Measurements from ENCODE around the gene TBX4. TPM values are rescaled to one million over a fixed set of nuclear protein-coding genes. Genes with fewer than 3 reads are reported as not detected.

Gene TBX4
- total RNA-seq, 1 experiment from 2014 or later, result not detected

GRCh38 chr17:61459939-61460718, 7.9 kb downstream of the TBX4 start:
- no peaks in the 10 kb centered on the region for H3K79me2 ChIP-seq (ENCODE audit: low read length)
- ChIA-PET CTCF (interaction anchor here (0.6 kb wide), 1 partner anchor 8 kb away, joined by 3 read pairs; no protein-coding TSS in a partner anchor), POLR2A (ENCODE audit: unreplicated experiment) (no interaction called here)
- no peaks in the 10 kb centered on the region for H3K9me3 ChIP-seq (ENCODE audit: low read length)
- no peaks in the 10 kb centered on the region for H3K9me2 ChIP-seq (replicated peaks; ENCODE audit: low read length)
- H3K36me3 ChIP-seq (ENCODE audit: low read depth, low read length), result no peaks in the 10 kb centered on the region
- DNase-seq (no peak), ATAC-seq (no peak)
- no peaks in the 10 kb centered on the region for H3K27me3 ChIP-seq (ENCODE audit: low read length)
- no peaks in the 10 kb centered on the region for H4K20me1 ChIP-seq (ENCODE audit: low read length)
- no peaks in the 10 kb centered on the region for H3F3A ChIP-seq (ENCODE audit: low read length, unreplicated experiment)
- no peaks in the 10 kb centered on the region for H3K4me1 ChIP-seq (ENCODE audit: insufficient read depth, low read length)
- H3K27ac ChIP-seq (ENCODE audit: low read length), result no peak overlapping the region
- BruUV-seq (replicated peaks), result no TSS peak
- intact Hi-C loops (cut with micrococcal nuclease), result no loop called here
- no peak for TF ChIP-seq EZH2 (IDR thresholded peaks at IDR 0.05; ENCODE audit: low read length, unreplicated experiment)
- TF ChIP-seq EZH2phosphoT487 (IDR thresholded peaks at IDR 0.05; ENCODE audit: borderline replicate concordance, low read length), result no peak
- TF ChIP-seq CTCF (conservative IDR thresholded peaks at IDR 0.05; ENCODE audit: low read depth, low read length), result no peak
- H3K4me2 ChIP-seq (ENCODE audit: low read length), result no peak overlapping the region
- no peak overlapping the region for H3K4me3 ChIP-seq (ENCODE audit: low read length)
- no peak overlapping the region for H2AFZ ChIP-seq (ENCODE audit: low read length)
- no peak overlapping the region for H3K9ac ChIP-seq (ENCODE audit: low read length)

- CTCF ChIA-PET, result no interaction called here
- intact Hi-C loops (cut with micrococcal nuclease), result no loop called here
- no peaks in the 10 kb centered on the region for H3K4me1 ChIP-seq (ENCODE audit: insufficient read depth, low read length)
Measured at GRCh38 chr17:61460796-61461585, 8.8 kb downstream of the TBX4 start.

More at GRCh38 chr17:61460796-61461585, 8.8 kb downstream of the TBX4 start:
- Histone ChIP-seq H3K9me3 (ENCODE audit: low read length) (no peaks in the 10 kb centered on the region), H3K9me2 (replicated peaks; ENCODE audit: low read length) (no peaks in the 10 kb centered on the region), H3K27me3 (ENCODE audit: low read length) (no peaks in the 10 kb centered on the region), H3K27ac (ENCODE audit: low read length) (no peak overlapping the region), H3K36me3 (ENCODE audit: low read depth, low read length) (no peaks in the 10 kb centered on the region), H3K9ac (ENCODE audit: low read length) (no peak overlapping the region), H4K20me1 (ENCODE audit: low read length) (no peaks in the 10 kb centered on the region), H3K4me2 (ENCODE audit: low read length) (no peak overlapping the region), H3K79me2 (ENCODE audit: low read length) (no peaks in the 10 kb centered on the region), H3F3A (ENCODE audit: low read length, unreplicated experiment) (no peaks in the 10 kb centered on the region), H2AFZ (ENCODE audit: low read length) (no peak overlapping the region), H3K4me3 (ENCODE audit: low read length) (no peak overlapping the region)
- TF ChIP-seq EZH2 (IDR thresholded peaks at IDR 0.05; ENCODE audit: low read length, unreplicated experiment) (no peak), CTCF (conservative IDR thresholded peaks at IDR 0.05; ENCODE audit: low read depth, low read length) (no peak), EZH2phosphoT487 (IDR thresholded peaks at IDR 0.05; ENCODE audit: borderline replicate concordance, low read length) (no peak)
- no peak for ATAC-seq
- no TSS peak for BruUV-seq (replicated peaks)
- POLR2A ChIA-PET (ENCODE audit: unreplicated experiment), result no interaction called here
- DNase-seq, result no peak

Measured in PC-3 (cell line).